ENCODE measurements around the gene PNPLA1.

The PNPLA1 gene

DNA sequence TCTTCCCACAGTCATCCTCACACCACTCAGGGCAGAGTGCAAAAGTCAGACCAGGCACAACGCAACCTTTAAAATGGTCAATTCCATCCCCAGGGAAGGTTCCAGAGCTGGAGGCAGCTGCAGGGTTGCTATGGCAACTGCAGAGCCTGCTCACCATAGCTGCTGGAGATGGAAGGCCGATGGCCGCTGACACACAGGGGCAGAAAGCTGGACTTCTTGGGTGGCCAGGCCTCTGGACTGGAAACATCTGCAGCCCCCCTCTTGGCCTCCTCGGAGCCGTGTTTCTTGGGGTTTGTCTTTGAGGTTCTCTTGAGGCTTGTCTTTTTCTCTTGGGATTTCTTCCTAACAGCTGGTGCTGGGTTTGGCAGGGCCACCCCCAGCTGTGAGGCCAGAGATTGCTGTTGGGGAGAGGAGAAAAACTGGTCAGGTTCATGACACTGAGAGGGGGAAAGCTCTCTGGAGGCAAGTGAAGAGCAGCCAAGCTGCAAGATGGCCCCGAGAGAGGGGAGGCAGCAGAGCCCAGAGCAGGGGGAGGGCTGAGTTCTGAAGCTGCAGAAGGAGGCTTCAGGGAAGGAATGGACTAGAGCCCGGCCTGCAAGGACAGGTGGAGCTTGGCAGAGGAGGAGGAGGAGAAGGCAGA, 56.6 kb downstream of the PNPLA1 start:
- WGBS (ENCODE audit: extremely low coverage, insufficient coverage, low lambda C conversion rate) = no CpG with 5 or more reads among the region's 7 CpGs

DNA sequence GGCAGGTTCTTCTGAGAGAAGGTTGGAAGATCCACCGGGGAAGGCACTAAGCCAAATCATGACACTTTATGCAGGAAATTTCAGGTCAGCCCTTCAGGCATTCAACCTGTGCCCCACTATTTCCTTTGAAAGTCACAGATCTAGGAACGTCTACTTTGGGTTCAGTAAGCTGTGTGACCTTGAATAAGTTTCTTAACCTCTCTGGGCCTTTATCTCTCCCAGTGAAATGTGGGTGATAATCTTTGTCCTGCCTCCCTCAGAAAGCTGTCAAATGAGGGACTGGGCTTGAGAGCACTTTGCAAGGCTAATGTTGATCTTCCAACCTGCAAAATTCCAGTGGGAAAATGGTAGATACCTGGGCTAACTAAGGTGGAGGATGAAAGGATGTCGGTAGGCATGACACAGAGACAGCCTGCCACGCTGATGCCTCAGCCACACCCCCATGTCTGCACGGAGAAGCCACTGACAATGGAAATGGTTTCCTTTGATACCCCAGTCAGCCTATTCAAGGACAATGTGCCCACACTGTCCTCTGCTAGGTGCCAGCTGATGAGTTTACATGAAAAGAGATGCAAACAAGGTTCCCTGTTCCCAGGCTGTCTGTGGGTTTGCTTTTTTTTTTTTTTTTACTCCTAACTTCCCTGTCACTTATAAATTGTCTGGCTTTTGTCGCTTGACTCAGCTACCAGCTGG, 57.5 kb downstream of the PNPLA1 start:
- Histone ChIP-seq H3K79me1 (ENCODE audit: low read length) (no peaks in the 10 kb centered on the region), H3K27me3 (ENCODE audit: insufficient read depth, low read length, poor library complexity) (no peaks in the 10 kb centered on the region), H2AK5ac (ENCODE audit: low read length) (no peak overlapping the region), H3K18ac (ENCODE audit: low read length) (no peak overlapping the region), H4K8ac (ENCODE audit: low read depth, low read length) (no peak overlapping the region), H3K4ac (ENCODE audit: low read depth, low read length) (no peak overlapping the region), H3K56ac (ENCODE audit: low read length) (no peak overlapping the region), H3K27ac (ENCODE audit: low read depth, low read length) (no peak overlapping the region), H2BK120ac (ENCODE audit: low read depth, low read length) (no peak overlapping the region), H3K4me3 (ENCODE audit: low read length) (no peak overlapping the region), H3K4me1 (ENCODE audit: control insufficient read depth, low read depth, low read length) (peaks cover 2% of the 10 kb centered on the region), H2BK15ac (replicated peaks; ENCODE audit: low read depth) (no peak overlapping the region), H3K23ac (ENCODE audit: low read length) (no peak overlapping the region), H2BK5ac (ENCODE audit: low read length) (no peak overlapping the region), H3K4me2 (ENCODE audit: low read length) (no peak overlapping the region), H4K5ac (ENCODE audit: low read length) (no peak overlapping the region), H3K36me3 (ENCODE audit: control insufficient read depth, insufficient read depth, low read length) (no peaks in the 10 kb centered on the region), H3K79me2 (ENCODE audit: control insufficient read depth, insufficient read depth, low read length) (no peaks in the 10 kb centered on the region), H3K9ac (ENCODE audit: low read length) (no peak overlapping the region)
- no peak for DNase-seq
- whole genome bisulfite sequencing (ENCODE audit: extremely low coverage, insufficient coverage, low lambda C conversion rate) = no CpG with 5 or more reads among the region's 6 CpGs

More for the DNA sequence above, 56.6 kb downstream of the PNPLA1 start:
- Histone ChIP-seq H3K4me1 (ENCODE audit: control insufficient read depth, low read depth, low read length) (peaks cover 2% of the 10 kb centered on the region), H3K36me3 (ENCODE audit: control insufficient read depth, insufficient read depth, low read length) (no peaks in the 10 kb centered on the region), H3K23ac (ENCODE audit: low read length) (no peak overlapping the region), H2BK5ac (ENCODE audit: low read length) (no peak overlapping the region), H2BK15ac (replicated peaks; ENCODE audit: low read depth) (no peak overlapping the region), H3K4me2 (ENCODE audit: low read length) (no peak overlapping the region), H4K8ac (ENCODE audit: low read depth, low read length) (no peak overlapping the region), H3K79me2 (ENCODE audit: control insufficient read depth, insufficient read depth, low read length) (no peaks in the 10 kb centered on the region), H3K9ac (ENCODE audit: low read length) (no peak overlapping the region), H2AK5ac (ENCODE audit: low read length) (no peak overlapping the region), H3K4ac (ENCODE audit: low read depth, low read length) (no peak overlapping the region), H3K79me1 (ENCODE audit: low read length) (no peaks in the 10 kb centered on the region), H3K56ac (ENCODE audit: low read length) (no peak overlapping the region), H3K27me3 (ENCODE audit: insufficient read depth, low read length, poor library complexity) (no peaks in the 10 kb centered on the region), H3K4me3 (ENCODE audit: low read length) (no peak overlapping the region), H4K5ac (ENCODE audit: low read length) (no peak overlapping the region), H3K27ac (ENCODE audit: low read depth, low read length) (no peak overlapping the region), H2BK120ac (ENCODE audit: low read depth, low read length) (no peak overlapping the region), H3K18ac (ENCODE audit: low read length) (no peak overlapping the region)
- peak; percentile 30 for DNase-seq

DNA sequence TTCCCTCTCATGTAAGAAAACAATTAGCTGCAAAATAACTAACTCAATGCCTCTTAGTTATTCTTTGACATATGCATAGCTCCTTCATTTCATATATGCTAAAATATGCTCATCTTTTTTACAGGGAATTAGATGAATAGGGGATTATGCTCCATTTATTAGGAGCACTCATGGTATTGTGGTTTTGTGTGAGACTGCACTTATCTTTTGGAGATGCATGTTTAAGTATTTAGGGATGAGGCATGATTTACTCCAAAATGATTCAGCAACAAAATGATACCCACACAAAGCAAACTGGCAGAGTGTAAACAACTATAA, 58.0 kb downstream of the PNPLA1 start:
- no peak overlapping the region for H2AK5ac ChIP-seq (ENCODE audit: low read length)
- no peak for DNase-seq
- H3K4me2 ChIP-seq (ENCODE audit: low read length) = no peak overlapping the region
- no peak overlapping the region for H4K8ac ChIP-seq (ENCODE audit: low read depth, low read length)
- H2BK15ac ChIP-seq (replicated peaks; ENCODE audit: low read depth) = no peak overlapping the region
- no peaks in the 10 kb centered on the region for H3K36me3 ChIP-seq (ENCODE audit: control insufficient read depth, insufficient read depth, low read length)
- H3K79me1 ChIP-seq (ENCODE audit: low read length) = no peaks in the 10 kb centered on the region
- H3K4ac ChIP-seq (ENCODE audit: low read depth, low read length) = no peak overlapping the region
- no peak overlapping the region for H3K27ac ChIP-seq (ENCODE audit: low read depth, low read length)
- H3K18ac ChIP-seq (ENCODE audit: low read length) = no peak overlapping the region
- no peaks in the 10 kb centered on the region for H3K27me3 ChIP-seq (ENCODE audit: insufficient read depth, low read length, poor library complexity)
- H3K9ac ChIP-seq (ENCODE audit: low read length) = no peak overlapping the region
- no peak overlapping the region for H2BK120ac ChIP-seq (ENCODE audit: low read depth, low read length)
- no peak overlapping the region for H3K56ac ChIP-seq (ENCODE audit: low read length)
- H3K23ac ChIP-seq (ENCODE audit: low read length) = no peak overlapping the region
- H3K4me3 ChIP-seq (ENCODE audit: low read length) = no peak overlapping the region
- no peak overlapping the region for H2BK5ac ChIP-seq (ENCODE audit: low read length)
- H4K5ac ChIP-seq (ENCODE audit: low read length) = no peak overlapping the region
- peaks cover 2% of the 10 kb centered on the region for H3K4me1 ChIP-seq (ENCODE audit: control insufficient read depth, low read depth, low read length)
- H3K79me2 ChIP-seq (ENCODE audit: control insufficient read depth, insufficient read depth, low read length) = no peaks in the 10 kb centered on the region

DNA sequence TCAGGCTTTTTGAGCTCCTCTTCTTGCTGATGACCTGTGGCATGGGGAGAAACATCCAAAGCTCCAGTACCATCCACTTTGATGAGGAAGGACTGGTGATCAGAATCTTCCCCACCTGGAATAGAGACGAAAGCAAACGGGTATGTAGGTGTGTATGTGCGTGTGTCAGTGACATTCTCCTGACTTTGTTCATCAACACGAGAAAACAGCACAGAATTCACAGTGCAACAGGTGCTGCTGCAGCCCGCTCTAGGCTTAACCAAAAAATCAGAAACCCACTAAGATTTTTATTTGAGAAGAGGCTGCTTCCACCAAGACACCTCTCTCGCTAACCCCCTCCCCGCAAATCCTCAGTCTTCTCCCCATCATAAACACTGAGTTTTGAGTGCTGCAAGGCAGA, 58.7 kb downstream of the PNPLA1 start:
- Histone ChIP-seq H3K27ac (ENCODE audit: low read depth, low read length) (no peak overlapping the region), H2BK120ac (ENCODE audit: low read depth, low read length) (no peak overlapping the region), H3K4me2 (ENCODE audit: low read length) (no peak overlapping the region), H3K4me3 (ENCODE audit: low read length) (no peak overlapping the region), H2BK5ac (ENCODE audit: low read length) (no peak overlapping the region), H3K79me2 (ENCODE audit: control insufficient read depth, insufficient read depth, low read length) (no peaks in the 10 kb centered on the region), H3K36me3 (ENCODE audit: control insufficient read depth, insufficient read depth, low read length) (no peaks in the 10 kb centered on the region), H3K56ac (ENCODE audit: low read length) (no peak overlapping the region), H4K5ac (ENCODE audit: low read length) (no peak overlapping the region), H3K79me1 (ENCODE audit: low read length) (no peaks in the 10 kb centered on the region), H3K9ac (ENCODE audit: low read length) (no peak overlapping the region), H3K27me3 (ENCODE audit: insufficient read depth, low read length, poor library complexity) (no peaks in the 10 kb centered on the region), H3K23ac (ENCODE audit: low read length) (no peak overlapping the region), H3K4ac (ENCODE audit: low read depth, low read length) (no peak overlapping the region), H3K18ac (ENCODE audit: low read length) (no peak overlapping the region), H4K8ac (ENCODE audit: low read depth, low read length) (no peak overlapping the region), H2BK15ac (replicated peaks; ENCODE audit: low read depth) (no peak overlapping the region), H3K4me1 (ENCODE audit: control insufficient read depth, low read depth, low read length) (peaks cover 2% of the 10 kb centered on the region), H2AK5ac (ENCODE audit: low read length) (no peak overlapping the region)
- no peak for DNase-seq
- WGBS (ENCODE audit: extremely low coverage, insufficient coverage, low lambda C conversion rate) = no CpG with 5 or more reads among the region's 7 CpGs

DNA sequence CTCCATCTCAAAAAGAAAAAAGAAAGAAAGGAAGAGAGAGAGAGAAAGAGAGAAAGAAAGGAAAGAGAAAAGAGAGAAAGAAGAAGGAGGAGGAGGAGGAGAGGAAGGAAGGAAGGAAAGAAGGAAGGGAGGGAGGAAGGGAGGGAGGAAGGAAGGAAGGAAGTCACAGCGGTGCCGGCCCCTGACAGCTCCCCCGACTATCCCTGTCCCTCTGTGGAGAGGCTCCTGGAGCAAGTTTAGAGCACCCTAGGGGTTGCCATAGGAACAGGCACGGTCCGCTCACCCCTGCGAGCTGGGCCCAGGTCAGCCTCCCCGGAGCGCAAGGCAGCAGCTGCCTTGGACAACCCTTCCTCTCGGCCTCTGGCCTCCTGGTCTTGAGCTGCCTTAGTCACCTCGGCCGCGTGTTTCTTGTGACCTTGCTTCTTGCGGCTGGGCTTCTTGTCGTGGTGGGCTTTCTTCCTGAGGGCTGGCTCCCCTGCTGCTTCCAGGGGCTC, 60.0 kb downstream of the PNPLA1 start:
- H3K79me2 ChIP-seq (ENCODE audit: control insufficient read depth, insufficient read depth, low read length) = no peaks in the 10 kb centered on the region
- no peak overlapping the region for H2BK15ac ChIP-seq (replicated peaks; ENCODE audit: low read depth)
- H3K9ac ChIP-seq (ENCODE audit: low read length) = no peak overlapping the region
- no peak overlapping the region for H3K4me3 ChIP-seq (ENCODE audit: low read length)
- no peak overlapping the region for H2BK120ac ChIP-seq (ENCODE audit: low read depth, low read length)
- DNase-seq = peak; percentile 66
- no peaks in the 10 kb centered on the region for H3K27me3 ChIP-seq (ENCODE audit: insufficient read depth, low read length, poor library complexity)
- no peak overlapping the region for H3K18ac ChIP-seq (ENCODE audit: low read length)
- H3K27ac ChIP-seq (ENCODE audit: low read depth, low read length) = no peak overlapping the region
- H3K4me2 ChIP-seq (ENCODE audit: low read length) = no peak overlapping the region
- H3K23ac ChIP-seq (ENCODE audit: low read length) = no peak overlapping the region
- no peaks in the 10 kb centered on the region for H3K36me3 ChIP-seq (ENCODE audit: control insufficient read depth, insufficient read depth, low read length)
- H3K4ac ChIP-seq (ENCODE audit: low read depth, low read length) = no peak overlapping the region
- H2BK5ac ChIP-seq (ENCODE audit: low read length) = no peak overlapping the region
- peaks cover 2% of the 10 kb centered on the region for H3K4me1 ChIP-seq (ENCODE audit: control insufficient read depth, low read depth, low read length)
- no peaks in the 10 kb centered on the region for H3K79me1 ChIP-seq (ENCODE audit: low read length)
- H4K5ac ChIP-seq (ENCODE audit: low read length) = no peak overlapping the region
- H3K56ac ChIP-seq (ENCODE audit: low read length) = peak overlapping the region; percentile 42
- no peak overlapping the region for H2AK5ac ChIP-seq (ENCODE audit: low read length)
- H4K8ac ChIP-seq (ENCODE audit: low read depth, low read length) = no peak overlapping the region
- WGBS (ENCODE audit: extremely low coverage, insufficient coverage, low lambda C conversion rate) = no CpG with 5 or more reads among the region's 14 CpGs

DNA sequence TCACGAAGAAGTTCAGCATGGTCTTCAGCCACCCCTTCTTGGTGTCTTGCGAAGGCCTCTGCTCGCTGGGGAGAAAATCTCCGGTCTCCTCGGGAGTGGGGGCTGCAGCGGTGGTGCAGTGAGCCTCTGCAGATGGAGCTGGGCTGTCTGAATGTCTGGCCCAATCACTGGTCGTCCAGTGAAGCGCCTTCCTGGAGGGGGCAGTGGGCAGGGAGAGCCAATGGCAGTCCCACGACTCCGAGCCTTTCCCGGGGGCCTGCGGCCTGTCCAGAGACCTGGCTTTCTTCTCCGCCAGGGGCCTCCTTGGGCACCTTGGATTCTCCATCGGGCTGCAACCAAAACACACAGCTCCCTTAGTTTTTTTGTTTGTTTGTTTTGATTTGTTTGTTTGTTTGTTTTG, 60.5 kb downstream of the PNPLA1 start:
- Histone ChIP-seq H2BK5ac (ENCODE audit: low read length) (no peak overlapping the region), H2BK120ac (ENCODE audit: low read depth, low read length) (no peak overlapping the region), H4K5ac (ENCODE audit: low read length) (no peak overlapping the region), H3K4me3 (ENCODE audit: low read length) (no peak overlapping the region), H4K8ac (ENCODE audit: low read depth, low read length) (no peak overlapping the region), H3K36me3 (ENCODE audit: control insufficient read depth, insufficient read depth, low read length) (no peaks in the 10 kb centered on the region), H3K4me2 (ENCODE audit: low read length) (no peak overlapping the region), H3K23ac (ENCODE audit: low read length) (no peak overlapping the region), H3K4ac (ENCODE audit: low read depth, low read length) (no peak overlapping the region), H3K79me1 (ENCODE audit: low read length) (no peaks in the 10 kb centered on the region), H3K56ac (ENCODE audit: low read length) (peak overlapping the region; percentile 42), H3K18ac (ENCODE audit: low read length) (no peak overlapping the region), H3K27me3 (ENCODE audit: insufficient read depth, low read length, poor library complexity) (no peaks in the 10 kb centered on the region), H2AK5ac (ENCODE audit: low read length) (no peak overlapping the region), H3K9ac (ENCODE audit: low read length) (no peak overlapping the region), H3K4me1 (ENCODE audit: control insufficient read depth, low read depth, low read length) (peaks cover 2% of the 10 kb centered on the region), H2BK15ac (replicated peaks; ENCODE audit: low read depth) (no peak overlapping the region), H3K27ac (ENCODE audit: low read depth, low read length) (no peak overlapping the region), H3K79me2 (ENCODE audit: control insufficient read depth, insufficient read depth, low read length) (no peaks in the 10 kb centered on the region)
- no peak for DNase-seq
- no CpG with 5 or more reads among the region's 14 CpGs for whole genome bisulfite sequencing (ENCODE audit: extremely low coverage, insufficient coverage, low lambda C conversion rate)

Data from mesendoderm (in vitro differentiated cells).